ENCODE measurements around the gene VWA8.

- TF ChIP-seq CTCF (IDR thresholded peaks at IDR 0.05; ENCODE audit: low read depth, low read length, missing input control) (no peak), TAF1 (conservative IDR thresholded peaks at IDR 0.05) (no peak), REST (IDR thresholded peaks at IDR 0.05) (no peak), RAD21 (IDR thresholded peaks at IDR 0.05) (no peak), ATF3 (IDR thresholded peaks at IDR 0.05) (no peak), YY1 (IDR thresholded peaks at IDR 0.05) (no peak), JUND (IDR thresholded peaks at IDR 0.05) (no peak), MAX (IDR thresholded peaks at IDR 0.05) (no peak), EGR1 (IDR thresholded peaks at IDR 0.05; ENCODE audit: low read depth in 2 of 2) (no peak), ZBTB33 (IDR thresholded peaks at IDR 0.05) (no peak)
These were observed 43.3 kb downstream of the VWA8 start for GRCh38 chr13:41917641-41918040.
